MCF 10A (cell line): ENCODE results near the gene MAGEB3. TPM values are rescaled to one million over a fixed set of nuclear protein-coding genes. Genes with fewer than 3 reads are reported as not detected.

Source experiments
- BruUV-seq: library from RNA; stranded (reverse); fragments of 400-500 nt; replicated peaks from 2 replicates; lab custom pipeline; 2021; lab: Mats Ljungman, UMichigan
- CTCF ChIA-PET: fragments of 300-600 bp; sonication (Branson Sonifier 250); formaldehyde crosslinking; extraction: SDS; loops from one replicate; lab custom pipeline; 2021; ENCODE audit warnings: antibody characterized with exemption, inconsistent platforms; lab: Yijun Ruan, JAX
- POLR2A ChIA-PET: fragments of 300-600, 350-650 bp; sonication (Branson Sonifier 250); formaldehyde crosslinking; extraction: SDS; loops from one replicate; lab custom pipeline; 2020; ENCODE audit warnings: antibody characterized with exemption, inconsistent platforms; lab: Yijun Ruan, JAX
- DNase-seq: peaks from one replicate; pipeline ENCODE4 v3.0.0-alpha.2; 2018; ENCODE audit not compliant: unreplicated experiment
- H3K27ac Mint-ChIP-seq: one replicate; pipeline ENCODE4 v1.8.0; 2022; ENCODE audit warnings: mild to moderate bottlenecking, low read depth, mixed read lengths; ENCODE audit not compliant: unreplicated experiment
- H3K27me3 Mint-ChIP-seq: one replicate; pipeline ENCODE4 v1.8.0; 2022; ENCODE audit warnings: mixed read lengths; ENCODE audit not compliant: insufficient read depth, unreplicated experiment
- H3K36me3 Mint-ChIP-seq: one replicate; pipeline ENCODE4 v1.8.0; 2022; ENCODE audit warnings: mild to moderate bottlenecking, moderate library complexity, mixed read lengths; ENCODE audit not compliant: insufficient read depth, unreplicated experiment
- H3K4me1 Mint-ChIP-seq: one replicate; pipeline ENCODE4 v1.8.0; 2022; ENCODE audit warnings: mixed read lengths; ENCODE audit not compliant: insufficient read depth, unreplicated experiment
- H3K4me3 Mint-ChIP-seq: one replicate; pipeline ENCODE4 v1.8.0; 2022; ENCODE audit warnings: mild to moderate bottlenecking, moderate library complexity, mixed read lengths; ENCODE audit not compliant: unreplicated experiment
- H3K9me3 Mint-ChIP-seq: one replicate; pipeline ENCODE4 v1.8.0; 2022; ENCODE audit warnings: mixed read lengths; ENCODE audit not compliant: unreplicated experiment
- CTCF ChIP-seq: fragments of 200-600 bp; IDR thresholded peaks from one replicate; pipeline ENCODE4 v1.8.0; 2022; ENCODE audit warnings: antibody characterized with exemption, mild to moderate bottlenecking; ENCODE audit not compliant: unreplicated experiment
- intact Hi-C: fragments of 100-400 bp; cut with micrococcal nuclease; formaldehyde crosslinking; loops from 2 replicates; pipeline ENCODE4 v1.14.1; 2022
- total RNA-seq: library from RNA; stranded (reverse); gene quantifications from 2 replicates; pipeline ENCODE4 v1.2.3, GENCODE V29; 2022

MAGEB3 gene
- total RNA-seq, 1 experiment from 2014 or later, result not detected

- H3K36me3 Mint-ChIP-seq, result no peaks in the 10 kb centered on the region
- POLR2A ChIA-PET, result no interaction called here
- H3K9me3 Mint-ChIP-seq, result no peaks in the 10 kb centered on the region
- no peak overlapping the region for H3K27ac Mint-ChIP-seq
- H3K27me3 Mint-ChIP-seq, result peaks cover 12% of the 10 kb centered on the region
- no peaks in the 10 kb centered on the region for H3K4me1 Mint-ChIP-seq
- intact Hi-C loops, result no loop called here
- CTCF ChIA-PET, result no interaction called here
- no peak for DNase-seq
- H3K4me3 Mint-ChIP-seq, result no peak overlapping the region
- no peak for TF ChIP-seq CTCF
- BruUV-seq, result no TSS peak
Measured at GRCh38 chrX:30259927-30260326, 29.5 kb downstream of the MAGEB3 start.

- no peaks in the 10 kb centered on the region for H3K9me3 Mint-ChIP-seq
- ChIA-PET CTCF (no interaction called here), POLR2A (no interaction called here)
- peaks cover 23% of the 10 kb centered on the region for H3K27me3 Mint-ChIP-seq
- DNase-seq, result no peak
- BruUV-seq, result no TSS peak
- no peaks in the 10 kb centered on the region for H3K4me1 Mint-ChIP-seq
- intact Hi-C loops, result no loop called here
- TF ChIP-seq CTCF, result no peak
- H3K4me3 Mint-ChIP-seq, result no peak overlapping the region
- no peaks in the 10 kb centered on the region for H3K36me3 Mint-ChIP-seq
- H3K27ac Mint-ChIP-seq, result no peak overlapping the region
Measured at GRCh38 chrX:30261012-30261411, 30.6 kb downstream of the MAGEB3 start.

- Mint-ChIP-seq H3K4me1 (no peaks in the 10 kb centered on the region), H3K9me3 (no peaks in the 10 kb centered on the region), H3K36me3 (no peaks in the 10 kb centered on the region), H3K4me3 (no peak overlapping the region), H3K27me3 (peaks cover 25% of the 10 kb centered on the region), H3K27ac (no peak overlapping the region)
- no peak for DNase-seq
- BruUV-seq, result no TSS peak
- intact Hi-C loops, result no loop called here
- ChIA-PET POLR2A (no interaction called here), CTCF (interaction anchor here (1.2 kb wide), 1 partner anchor 14 kb away, joined by 3 read pairs; no protein-coding TSS in a partner anchor)
- TF ChIP-seq CTCF, result no peak
Measured at GRCh38 chrX:30262763-30263162, 32.3 kb downstream of the MAGEB3 start.

DNA sequence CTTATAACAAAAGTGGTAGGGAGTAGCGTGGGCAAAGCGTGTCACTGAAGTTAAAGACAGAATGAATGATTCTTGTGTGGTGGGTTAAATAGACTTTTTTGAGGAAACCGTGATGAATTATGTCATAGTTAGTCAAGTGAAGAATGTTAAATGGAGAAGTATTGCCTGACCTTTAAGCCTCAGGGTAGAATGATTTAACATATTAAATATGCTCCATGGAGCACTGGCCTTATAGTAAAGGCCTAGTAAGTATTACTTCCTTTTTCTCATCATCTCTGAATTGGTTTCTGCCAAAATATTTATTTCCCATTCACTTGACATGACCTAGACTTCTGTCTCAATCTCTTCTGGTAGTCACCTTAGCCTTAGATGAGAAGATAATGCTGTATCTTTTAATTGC is 40.2 kb downstream of the MAGEB3 start:
- peaks cover 23% of the 10 kb centered on the region for H3K27me3 Mint-ChIP-seq
- no TSS peak for BruUV-seq
- CTCF ChIA-PET, result no interaction called here
- H3K4me1 Mint-ChIP-seq, result no peaks in the 10 kb centered on the region
- POLR2A ChIA-PET, result no interaction called here
- H3K9me3 Mint-ChIP-seq, result no peaks in the 10 kb centered on the region
- no peak overlapping the region for H3K4me3 Mint-ChIP-seq
- no peak for DNase-seq
- no peak overlapping the region for H3K27ac Mint-ChIP-seq
- no peak for TF ChIP-seq CTCF
- intact Hi-C loops, result loop anchor here (10.0 kb wide), 1 partner anchor 444 kb away; no protein-coding TSS in a partner anchor
- no peaks in the 10 kb centered on the region for H3K36me3 Mint-ChIP-seq
